ENCODE measurements around the gene LRP8.

LRP8 gene

GRCh38 chr1:53369761-53370160 lies 41.9 kb upstream of the LRP8 start:
- Histone ChIP-seq H3K4me3 (ENCODE audit: insufficient read depth, low read depth, low read length) (no peak overlapping the region), H3K36me3 (ENCODE audit: control insufficient read depth, insufficient read depth, low read length) (no peaks in the 10 kb centered on the region)

GRCh38 chr1:53369034-53369750 lies 41.3 kb upstream of the LRP8 start:
- Histone ChIP-seq H3K4me1 (ENCODE audit: control insufficient read depth, insufficient read depth, low read length) (peaks cover 7% of the 10 kb centered on the region), H3K9me3 (ENCODE audit: control insufficient read depth, low read length) (no peaks in the 10 kb centered on the region), H3K27me3 (ENCODE audit: control insufficient read depth, insufficient read depth, low read length, poor library complexity, severe bottlenecking) (no peaks in the 10 kb centered on the region), H3K36me3 (ENCODE audit: control insufficient read depth, insufficient read depth, low read length) (no peaks in the 10 kb centered on the region), H3K4me3 (ENCODE audit: insufficient read depth, low read depth, low read length) (no peak overlapping the region), H3K27ac (ENCODE audit: insufficient read depth, low read depth, low read length, poor library complexity, severe bottlenecking) (no peak overlapping the region)
- WGBS, 2 experiments, result 92 to 93% methylated on average over 11 of the region's 11 CpGs

More at GRCh38 chr1:53369761-53370160, 41.9 kb upstream of the LRP8 start:
- Histone ChIP-seq H3K27ac (ENCODE audit: insufficient read depth, low read depth, low read length, poor library complexity, severe bottlenecking) (no peak overlapping the region), H3K9me3 (ENCODE audit: control insufficient read depth, low read length) (no peaks in the 10 kb centered on the region), H3K4me1 (ENCODE audit: control insufficient read depth, insufficient read depth, low read length) (peaks cover 7% of the 10 kb centered on the region), H3K27me3 (ENCODE audit: control insufficient read depth, insufficient read depth, low read length, poor library complexity, severe bottlenecking) (no peaks in the 10 kb centered on the region)
- WGBS, 2 experiments, result 90 to 91% methylated on average over 2 of the region's 2 CpGs

GRCh38 chr1:53368314-53369033 lies 40.6 kb upstream of the LRP8 start:
- Histone ChIP-seq H3K9me3 (ENCODE audit: control insufficient read depth, low read length) (no peaks in the 10 kb centered on the region), H3K27me3 (ENCODE audit: control insufficient read depth, insufficient read depth, low read length, poor library complexity, severe bottlenecking) (no peaks in the 10 kb centered on the region), H3K36me3 (ENCODE audit: control insufficient read depth, insufficient read depth, low read length) (no peaks in the 10 kb centered on the region), H3K4me3 (ENCODE audit: insufficient read depth, low read depth, low read length) (no peak overlapping the region), H3K27ac (ENCODE audit: insufficient read depth, low read depth, low read length, poor library complexity, severe bottlenecking) (no peak overlapping the region), H3K4me1 (ENCODE audit: control insufficient read depth, insufficient read depth, low read length) (peaks cover 7% of the 10 kb centered on the region)
- 91 to 92% methylated on average over 14 of the region's 14 CpGs for WGBS, 2 experiments

GRCh38 chr1:53367503-53368313 lies 39.8 kb upstream of the LRP8 start:
- Histone ChIP-seq H3K4me3 (ENCODE audit: insufficient read depth, low read depth, low read length) (no peak overlapping the region), H3K9me3 (ENCODE audit: control insufficient read depth, low read length) (no peaks in the 10 kb centered on the region)
- WGBS, 2 experiments, result 84% methylated on average over 7 of the region's 7 CpGs

GRCh38 chr1:53366901-53367502 lies 39.1 kb upstream of the LRP8 start:
- H3K27me3 ChIP-seq (ENCODE audit: control insufficient read depth, insufficient read depth, low read length, poor library complexity, severe bottlenecking), result no peaks in the 10 kb centered on the region
- WGBS, 2 experiments, result 95% methylated on average over 12 of the region's 12 CpGs

More at GRCh38 chr1:53367503-53368313, 39.8 kb upstream of the LRP8 start:
- Histone ChIP-seq H3K4me1 (ENCODE audit: control insufficient read depth, insufficient read depth, low read length) (peaks cover 7% of the 10 kb centered on the region), H3K36me3 (ENCODE audit: control insufficient read depth, insufficient read depth, low read length) (no peaks in the 10 kb centered on the region), H3K27ac (ENCODE audit: insufficient read depth, low read depth, low read length, poor library complexity, severe bottlenecking) (no peak overlapping the region), H3K27me3 (ENCODE audit: control insufficient read depth, insufficient read depth, low read length, poor library complexity, severe bottlenecking) (no peaks in the 10 kb centered on the region)

GRCh38 chr1:53365437-53366063 lies 37.7 kb upstream of the LRP8 start:
- no peaks in the 10 kb centered on the region for H3K36me3 ChIP-seq (ENCODE audit: control insufficient read depth, insufficient read depth, low read length)
- no peaks in the 10 kb centered on the region for H3K27me3 ChIP-seq (ENCODE audit: control insufficient read depth, insufficient read depth, low read length, poor library complexity, severe bottlenecking)
- H3K27ac ChIP-seq (ENCODE audit: insufficient read depth, low read depth, low read length, poor library complexity, severe bottlenecking), result no peak overlapping the region
- 91 to 93% methylated on average over 12 of the region's 12 CpGs for WGBS, 2 experiments
- no peak overlapping the region for H3K4me3 ChIP-seq (ENCODE audit: insufficient read depth, low read depth, low read length)
- H3K4me1 ChIP-seq (ENCODE audit: control insufficient read depth, insufficient read depth, low read length), result no peaks in the 10 kb centered on the region
- no peaks in the 10 kb centered on the region for H3K9me3 ChIP-seq (ENCODE audit: control insufficient read depth, low read length)

More at GRCh38 chr1:53366901-53367502, 39.1 kb upstream of the LRP8 start:
- no peak overlapping the region for H3K27ac ChIP-seq (ENCODE audit: insufficient read depth, low read depth, low read length, poor library complexity, severe bottlenecking)
- no peak overlapping the region for H3K4me3 ChIP-seq (ENCODE audit: insufficient read depth, low read depth, low read length)
- no peaks in the 10 kb centered on the region for H3K36me3 ChIP-seq (ENCODE audit: control insufficient read depth, insufficient read depth, low read length)
- peaks cover 7% of the 10 kb centered on the region for H3K4me1 ChIP-seq (ENCODE audit: control insufficient read depth, insufficient read depth, low read length)
- H3K9me3 ChIP-seq (ENCODE audit: control insufficient read depth, low read length), result no peaks in the 10 kb centered on the region

- no peak overlapping the region for H3K4me3 ChIP-seq (ENCODE audit: insufficient read depth, low read depth, low read length)
- H3K9me3 ChIP-seq (ENCODE audit: control insufficient read depth, low read length), result no peaks in the 10 kb centered on the region
- H3K27me3 ChIP-seq (ENCODE audit: control insufficient read depth, insufficient read depth, low read length, poor library complexity, severe bottlenecking), result no peaks in the 10 kb centered on the region
- H3K4me1 ChIP-seq (ENCODE audit: control insufficient read depth, insufficient read depth, low read length), result no peaks in the 10 kb centered on the region
- no peak overlapping the region for H3K27ac ChIP-seq (ENCODE audit: insufficient read depth, low read depth, low read length, poor library complexity, severe bottlenecking)
- no peaks in the 10 kb centered on the region for H3K36me3 ChIP-seq (ENCODE audit: control insufficient read depth, insufficient read depth, low read length)
- WGBS, 2 experiments, result 92 to 95% methylated on average over 9 of the region's 9 CpGs
Measured at GRCh38 chr1:53362851-53363642, 35.2 kb upstream of the LRP8 start.

- no peak overlapping the region for H3K4me3 ChIP-seq (ENCODE audit: insufficient read depth, low read depth, low read length)
Measured at GRCh38 chr1:53362270-53362669, 34.4 kb upstream of the LRP8 start.

GRCh38 chr1:53361541-53361961 lies 33.7 kb upstream of the LRP8 start:
- Histone ChIP-seq H3K36me3 (ENCODE audit: control insufficient read depth, insufficient read depth, low read length) (no peaks in the 10 kb centered on the region), H3K27ac (ENCODE audit: insufficient read depth, low read depth, low read length, poor library complexity, severe bottlenecking) (no peak overlapping the region), H3K4me3 (ENCODE audit: insufficient read depth, low read depth, low read length) (no peak overlapping the region), H3K9me3 (ENCODE audit: control insufficient read depth, low read length) (no peaks in the 10 kb centered on the region), H3K27me3 (ENCODE audit: control insufficient read depth, insufficient read depth, low read length, poor library complexity, severe bottlenecking) (no peaks in the 10 kb centered on the region), H3K4me1 (ENCODE audit: control insufficient read depth, insufficient read depth, low read length) (no peaks in the 10 kb centered on the region)
- 77 to 85% methylated on average over 3 of the region's 3 CpGs for WGBS, 2 experiments

More at GRCh38 chr1:53362270-53362669, 34.4 kb upstream of the LRP8 start:
- 21 to 32% methylated on average over 1 to 2 of the region's 2 CpGs for whole genome bisulfite sequencing, 2 experiments
- Histone ChIP-seq H3K4me1 (ENCODE audit: control insufficient read depth, insufficient read depth, low read length) (no peaks in the 10 kb centered on the region), H3K27me3 (ENCODE audit: control insufficient read depth, insufficient read depth, low read length, poor library complexity, severe bottlenecking) (no peaks in the 10 kb centered on the region), H3K36me3 (ENCODE audit: control insufficient read depth, insufficient read depth, low read length) (no peaks in the 10 kb centered on the region), H3K9me3 (ENCODE audit: control insufficient read depth, low read length) (no peaks in the 10 kb centered on the region), H3K27ac (ENCODE audit: insufficient read depth, low read depth, low read length, poor library complexity, severe bottlenecking) (no peak overlapping the region)
